GM12878 (cell line): ENCODE results near the gene HMGCS1. TPM values are rescaled to one million over a fixed set of nuclear protein-coding genes. Genes with fewer than 3 reads are reported as not detected.

Source experiments
- ATAC-seq: fragments of 200-7000 bp; cut with Tn5 transposase; 3 replicates; pipeline ENCODE4 v1.9.1; 2020; ENCODE audit warnings: mild to moderate bottlenecking, moderate library complexity
- BruUV-seq: library from RNA; stranded (reverse); fragments of 400-500 nt; replicated peaks from 2 replicates; lab custom pipeline; 2021; lab: Mats Ljungman, UMichigan
- CTCF ChIA-PET: fragments of 300-600 bp; sonication (Branson Sonifier 250); formaldehyde crosslinking; extraction: SDS; loops from one replicate; lab custom pipeline; 2021; ENCODE audit warnings: inconsistent platforms; lab: Yijun Ruan, JAX
- POLR2A ChIA-PET: fragments of 350-600 bp; formaldehyde crosslinking; extraction: SDS; loops from one replicate; lab custom pipeline; 2021; ENCODE audit warnings: inconsistent platforms; lab: Charles Lee
- RAD21 ChIA-PET: fragments of 300-600 bp; sonication (Branson Sonifier 250); formaldehyde crosslinking; loops from one replicate; lab custom pipeline; 2023; ENCODE audit warnings: antibody characterized with exemption; ENCODE audit not compliant: unreplicated experiment; lab: Charles Lee
- SMC1A ChIA-PET: fragments of 300-600 bp; sonication (Branson Sonifier 250); formaldehyde crosslinking; loops from one replicate; lab custom pipeline; 2023; ENCODE audit not compliant: unreplicated experiment, uncharacterized antibody; lab: Charles Lee
- DNase-seq: peaks from one replicate; pipeline ENCODE4 v3.0.0-alpha.2; 2011; ENCODE audit warnings: low read depth, low spot score
- FAIRE-seq: peaks from 3 replicates; lab custom pipeline; 2011; peaks lifted over from hg19 to GRCh38; lab: Jason Lieb, UNC
- H2AFZ ChIP-seq: 2 replicates; pipeline ENCODE4 v1.6.0; 2011; ENCODE audit warnings: low read depth, low read length, control low read depth; ENCODE audit not compliant: control insufficient read depth
- H3K27ac ChIP-seq: 2 replicates; pipeline ENCODE4 v1.5.1; 2011; ENCODE audit warnings: control low read depth; ENCODE audit not compliant: control insufficient read depth, insufficient read depth
- H3K27me3 ChIP-seq, 2 experiments: replicated peaks in 1 of 2; 2 replicates each; pipeline versions ENCODE4 v1.6.0 to v1.6.1; 2011; ENCODE audit warnings: low read length in 1 of 2; ENCODE audit not compliant: control insufficient read depth in 2 of 2, insufficient read depth in 2 of 2
- H3K36me3 ChIP-seq, 2 experiments: 2 replicates each; pipeline ENCODE4 v1.5.1; 2011; ENCODE audit warnings: low read length in 1 of 2; ENCODE audit not compliant: control insufficient read depth in 2 of 2, insufficient read depth in 2 of 2
- H3K4me1 ChIP-seq: 2 replicates; pipeline ENCODE4 v1.6.1; 2011; ENCODE audit warnings: mild to moderate bottlenecking, low read length, moderate library complexity, mixed read lengths; ENCODE audit not compliant: control insufficient read depth, insufficient read depth
- H3K4me2 ChIP-seq: 2 replicates; pipeline ENCODE4 v1.6.0; 2011; ENCODE audit warnings: control low read depth; ENCODE audit not compliant: control insufficient read depth, insufficient read depth
- H3K4me3 ChIP-seq: fragments of 200-600 bp; sonication (generic); 2 replicates; pipeline ENCODE4 v1.5.1; 2016
- H3K79me2 ChIP-seq: 2 replicates; pipeline ENCODE4 v1.6.0; 2011; ENCODE audit warnings: low read length; ENCODE audit not compliant: control insufficient read depth, insufficient read depth
- H3K9ac ChIP-seq: 2 replicates; pipeline ENCODE4 v1.8.0; 2011; ENCODE audit warnings: low read length, control low read depth, mixed read lengths; ENCODE audit not compliant: control insufficient read depth, insufficient read depth
- H3K9me3 ChIP-seq: replicated peaks from 3 replicates; pipeline ENCODE4 v1.5.1; 2011; ENCODE audit warnings: mild to moderate bottlenecking, low read length; ENCODE audit not compliant: control insufficient read depth, insufficient read depth
- H4K20me1 ChIP-seq: 2 replicates; pipeline ENCODE4 v1.6.0; 2011; ENCODE audit not compliant: control insufficient read depth, insufficient read depth
- BHLHE40 ChIP-seq, 2 experiments: fragments of 450-650 bp in 1 of 2; IDR thresholded peaks; 2 replicates each; pipeline ENCODE4 v1.6.1; 2011 to 2017; ENCODE audit warnings: low read depth in 2 of 2, borderline replicate concordance in 1 of 2, improper control_type of control experiment in 1 of 2, low read length in 1 of 2, mild to moderate bottlenecking in 1 of 2
- CBFB ChIP-seq: IDR thresholded peaks from 2 replicates; pipeline ENCODE4 v1.6.1; 2016; ENCODE audit warnings: antibody characterized with exemption, low read depth
- CEBPB ChIP-seq, 2 experiments: fragments of 150-350 bp in 1 of 2; IDR thresholded peaks; 2 replicates each; pipeline ENCODE4 v1.6.1; 2012 to 2014; ENCODE audit warnings: low read depth in 2 of 2, low read length in 2 of 2, borderline replicate concordance in 1 of 2, inconsistent platforms in 1 of 2
- CHD2 ChIP-seq: IDR thresholded peaks from 2 replicates; pipeline ENCODE4 v1.6.1; 2011; ENCODE audit warnings: low read depth, low read length, improper control_type of control experiment, borderline replicate concordance
- EP300 ChIP-seq, 2 experiments: fragments of 150-350 bp in 1 of 2; IDR thresholded peaks; 2 replicates each; pipeline ENCODE4 v1.6.1; 2011 to 2012; ENCODE audit warnings: low read depth in 2 of 2, low read length in 2 of 2, borderline replicate concordance in 1 of 2, improper control_type of control experiment in 1 of 2, inconsistent platforms in 1 of 2; ENCODE audit not compliant: control insufficient read depth in 1 of 2
- ESRRA ChIP-seq: IDR thresholded peaks from 2 replicates; pipeline ENCODE4 v1.6.1; 2012; ENCODE audit warnings: mild to moderate bottlenecking, low read length, improper control_type of control experiment
- GABPA ChIP-seq: IDR thresholded peaks from 2 replicates; pipeline ENCODE4 v1.6.1; 2014; ENCODE audit warnings: antibody characterized with exemption, low read depth, mild to moderate bottlenecking, inconsistent platforms
- IRF3 ChIP-seq: fragments of 450-650 bp; IDR thresholded peaks from 2 replicates; pipeline ENCODE4 v1.6.1; 2014; ENCODE audit warnings: mild to moderate bottlenecking
- IRF4 ChIP-seq: IDR thresholded peaks from 2 replicates; pipeline ENCODE4 v1.6.1; 2011; ENCODE audit warnings: low read depth, low read length
- MTA3 ChIP-seq: IDR thresholded peaks from 2 replicates; pipeline ENCODE4 v1.6.1; 2012; ENCODE audit warnings: low read length, inconsistent platforms, borderline replicate concordance
- MXI1 ChIP-seq: fragments of 150-350 bp; IDR thresholded peaks from 2 replicates; pipeline ENCODE4 v1.6.1; 2011; ENCODE audit warnings: low read depth, mild to moderate bottlenecking, inconsistent platforms, low read length, improper control_type of control experiment
- NR2F1 ChIP-seq: fragments of 450-650 bp; conservative IDR thresholded peaks from 2 replicates; pipeline ENCODE4 v1.6.1; 2017; ENCODE audit warnings: mild to moderate bottlenecking
- POLR2A ChIP-seq: IDR thresholded peaks from 2 replicates; pipeline ENCODE4 v1.6.1; 2011; ENCODE audit warnings: low read depth, mild to moderate bottlenecking, low read length
- POLR2AphosphoS2 ChIP-seq: IDR thresholded peaks from 2 replicates; pipeline ENCODE4 v1.6.1; 2011; ENCODE audit warnings: low read depth, mild to moderate bottlenecking, low read length, improper control_type of control experiment, moderate library complexity
- SMAD1 ChIP-seq: fragments of 450-650 bp; IDR thresholded peaks from 2 replicates; pipeline ENCODE4 v1.6.1; 2018; ENCODE audit warnings: mild to moderate bottlenecking, low read depth; ENCODE audit not compliant: partially characterized antibody
- TCF3 ChIP-seq: IDR thresholded peaks from 2 replicates; pipeline ENCODE4 v1.6.1; 2012; ENCODE audit warnings: low read depth, mild to moderate bottlenecking, low read length, borderline replicate concordance; ENCODE audit not compliant: insufficient read depth
- TCF7 ChIP-seq: IDR thresholded peaks from 2 replicates; pipeline ENCODE4 v1.6.1; 2014; ENCODE audit warnings: antibody characterized with exemption, borderline replicate concordance
- YBX1 ChIP-seq: fragments of 450-650 bp; IDR thresholded peaks from 2 replicates; pipeline ENCODE4 v1.6.1; 2016; ENCODE audit warnings: antibody characterized with exemption
- ZBED1 ChIP-seq: IDR thresholded peaks from 2 replicates; pipeline ENCODE4 v1.6.1; 2016; ENCODE audit warnings: borderline replicate concordance
- ZNF24 ChIP-seq: fragments of 450-650 bp; IDR thresholded peaks from 2 replicates; pipeline ENCODE4 v1.6.1; 2017; ENCODE audit warnings: antibody characterized with exemption, mild to moderate bottlenecking
- WGBS: methylation state at CpG from one replicate; pipeline ENCODE4 v1.1.6; 2016; ENCODE audit warnings: low lambda C conversion rate; ENCODE audit not compliant: insufficient replicate concordance, insufficient coverage; ENCODE audit errors: missing lambda C conversion rate; 5-methylcytosine and 5-hydroxymethylcytosine counted together
- in situ Hi-C: fragments of 300-500 bp; cut with MboI; formaldehyde crosslinking; loops from 9 replicates; pipeline ENCODE4 v1.14.3; 2018; ENCODE audit warnings: mixed read lengths
- intact Hi-C: fragments of 100-400 bp; cut with micrococcal nuclease; formaldehyde crosslinking; loops from one replicate; pipeline ENCODE4 v1.14.2; 2022; ENCODE audit not compliant: unreplicated experiment
- polyA plus RNA-seq, 11 experiments: library from polyadenylated mRNA; depleted of rRNA in 4 of 11; unstranded in 6 of 11; stranded (reverse) in 5 of 11; fragments of >200 nt; fragmentation: Nextera tagmentation in 4 of 11; fragmentation: Illumina TruSeq in 1 of 11; extraction: Ambion mirVana in 4 of 11; extraction: Trizol in 1 of 11; gene quantifications; 1 replicate in 1 of 11; 2 replicates in 10 of 11; pipeline versions ENCODE4 v1.2.1 to v1.2.3, GENCODE V29; 2011 to 2016; ENCODE audit warnings: inconsistent platforms in 2 of 11, missing spikeins in 2 of 11, low read depth in 1 of 11
- total RNA-seq, 4 experiments: library from RNA; depleted of rRNA in 3 of 4; stranded (reverse); fragments of >200 nt in 3 of 4; fragmentation: Illumina TruSeq in 1 of 4; extraction: Trizol in 1 of 4; gene quantifications; 2 replicates each; pipeline versions ENCODE4 v1.2.1 to v1.2.3, GENCODE V29; 2013 to 2021

Gene HMGCS1
- total and polyA plus RNA-seq, 10 of the 15 experiments (the other 5 are each of a cell fraction or from before 2014, with no cell fraction given): 24.0 to 193 (median 108) TPM

- TF ChIP-seq IRF3 (no peak), BHLHE40 (IDR thresholded peaks at IDR 0.05; ENCODE audit: borderline replicate concordance in 1 of 2, low read depth in 2 of 2, low read length in 1 of 2) (0 out of 4 replicates have a peak, but pooled peaks of 1 of the 2 experiments have one; percentile 20), GABPA (no peak), POLR2AphosphoS2 (no peak), MTA3 (no peak), POLR2A (0 out of 2 replicates have a peak, but pooled peaks have one; percentile 30), TCF3 (0 out of 2 replicates have a peak, but pooled peaks have one; percentile 24)
Measured at GRCh38 chr5:43245724-43246385, 67.4 kb downstream of the HMGCS1 start (continued).

- peaks cover 24% of the 10 kb centered on the region for H3K4me1 ChIP-seq
- FAIRE-seq (no peak), DNase-seq (peak; percentile 57), ATAC-seq (peak; percentile 77)
- no peaks in the 10 kb centered on the region for H3K36me3 ChIP-seq
- ChIA-PET RAD21 (interaction anchor here (1.1 kb wide), 1 partner anchor 204 kb away, joined by 4 read pairs; no protein-coding TSS in a partner anchor), SMC1A (interaction anchor here (0.8 to 5.2 kb wide), 6 partner anchors 8 to 145 kb away, joined by 3 to 19 read pairs (median 3); no protein-coding TSS in a partner anchor), POLR2A (interaction anchor here (1.0 kb wide), 1 partner anchor 23 kb away, joined by 4 read pairs; no protein-coding TSS in a partner anchor), CTCF (interaction anchor here (0.6 to 2.1 kb wide), 2 partner anchors 8 to 61 kb away, joined by 3 to 9 read pairs; no protein-coding TSS in a partner anchor)
- peak overlapping the region; percentile 41; the same call in 1 of the 2 replicates for H3K9ac ChIP-seq
- H3K79me2 ChIP-seq: no peaks in the 10 kb centered on the region
- BruUV-seq: no TSS peak
- intact Hi-C loops (loop anchor here (1.0 kb wide), 1 partner anchor 23 kb away; no protein-coding TSS in a partner anchor), in situ Hi-C loops (no loop called here)
- no peaks in the 10 kb centered on the region; the same call in 2 of the 3 replicates for H3K9me3 ChIP-seq
- peak overlapping the region; percentile 81 for H2AFZ ChIP-seq
- no peaks in the 10 kb centered on the region for H3K27me3 ChIP-seq
- H3K4me3 ChIP-seq: peak overlapping the region; percentile 42
- peak overlapping the region; percentile 94 for H3K4me2 ChIP-seq
- H4K20me1 ChIP-seq: no peaks in the 10 kb centered on the region
- H3K27ac ChIP-seq: peak overlapping the region; percentile 67
- 2% methylated on average over 11 of the region's 11 CpGs for WGBS
- TF ChIP-seq YBX1 (no peak), ZNF24 (peak; percentile 46; the same call in 1 of the 2 replicates), NR2F1 (peak; percentile 76), CBFB (no peak), SMAD1 (no peak), ZBED1 (0 out of 2 replicates have a peak, but pooled peaks have one; percentile 23), TCF7 (peak; percentile 85), IRF4 (peak; percentile 97), CHD2 (no peak), ESRRA (no peak), EP300 (IDR thresholded peaks at IDR 0.05; ENCODE audit: borderline replicate concordance in 1 of 2, control insufficient read depth in 1 of 2, low read depth in 2 of 2, low read length in 2 of 2) (peak; percentile 74 to 76; a peak in 2 of 4 replicates), CEBPB (IDR thresholded peaks at IDR 0.05; ENCODE audit: borderline replicate concordance in 1 of 2, low read depth in 2 of 2, low read length in 2 of 2) (peak in 1 of 2 experiments; percentile 55; a peak in 1 of 4 replicates), BHLHE40 (IDR thresholded peaks at IDR 0.05; ENCODE audit: borderline replicate concordance in 1 of 2, low read depth in 2 of 2, low read length in 1 of 2) (peak; percentile 73 to 86), MXI1 (no peak)
Measured at GRCh38 chr5:43244823-43245565, 68.2 kb downstream of the HMGCS1 start.
